Breast epithelium (tissue), 4 donors: ENCODE measurements around the gene RGS7. TPM values are rescaled to one million over a fixed set of nuclear protein-coding genes. Genes with fewer than 3 reads are reported as not detected.

Experiments
- DNase-seq, 2 donors: peaks; one replicate each; pipeline ENCODE4 v3.0.0-alpha.2; 2019; ENCODE audit warnings: low spot score in 2 of 2
- H3K27ac ChIP-seq, 2 donors: fragments of 200-600 bp; sonication (generic) in 1 of 2; one replicate each; pipeline ENCODE4 v1.5.1; 2016 to 2019; ENCODE audit warnings: mild to moderate bottlenecking in 1 of 2
- H3K27me3 ChIP-seq, 2 donors: fragments of 200-600 bp; sonication (generic) in 1 of 2; one replicate each; pipeline versions ENCODE4 v1.5.1 to v1.6.0; 2017 to 2019; ENCODE audit warnings: control low read depth in 1 of 2, mild to moderate bottlenecking in 1 of 2
- H3K36me3 ChIP-seq: fragments of 200-600 bp; one replicate; pipeline ENCODE4 v1.5.1; 2019
- H3K4me1 ChIP-seq, 2 donors: fragments of 200-600 bp; sonication (generic); one replicate each; pipeline ENCODE4 v1.5.1; 2016 to 2019; ENCODE audit warnings: control low read depth in 1 of 2
- H3K4me3 ChIP-seq, 3 donors: fragments of 200-600 bp; sonication (generic); 1 replicate in 2 of 3; 2 replicates in 1 of 3; pipeline ENCODE4 v1.5.1; 2016 to 2019; ENCODE audit warnings: mild to moderate bottlenecking in 3 of 3, moderate library complexity in 2 of 3
- H3K9me3 ChIP-seq, 2 donors: fragments of 200-600 bp; sonication (generic) in 1 of 2; one replicate each; pipeline ENCODE4 v1.5.1; 2016 to 2019; ENCODE audit warnings: control low read depth in 1 of 2
- CTCF ChIP-seq, 3 donors: fragments of 450-650 bp; IDR thresholded peaks; one replicate each; pipeline ENCODE4 v1.5.1; 2016 to 2017; ENCODE audit warnings: antibody characterized with exemption in 3 of 3, mild to moderate bottlenecking in 3 of 3, moderate library complexity in 3 of 3
- POLR2A ChIP-seq: fragments of 450-650 bp; IDR thresholded peaks from one replicate; pipeline ENCODE4 v1.6.1; 2016; ENCODE audit warnings: antibody characterized with exemption, mild to moderate bottlenecking, moderate library complexity
- POLR2AphosphoS5 ChIP-seq, 3 donors: sonication (generic); formaldehyde crosslinking; IDR thresholded peaks; one replicate each; pipeline ENCODE4 v1.6.1; 2017; ENCODE audit warnings: antibody characterized with exemption in 3 of 3
- intact Hi-C: fragments of 100-400 bp; cut with DNase I; formaldehyde crosslinking; loops from one replicate; pipeline ENCODE4 v1.15.1; 2023; ENCODE audit warnings: low total_unique reads
- total RNA-seq, 3 donors: library from RNA; depleted of rRNA; stranded (reverse); fragments of >200 nt; gene quantifications; one replicate each; pipeline ENCODE4 v1.1.0, GENCODE V29; 2016

Gene RGS7
- total RNA-seq, 3 donors from 2014 or later = 0.16 TPM; not detected in 2

DNA sequence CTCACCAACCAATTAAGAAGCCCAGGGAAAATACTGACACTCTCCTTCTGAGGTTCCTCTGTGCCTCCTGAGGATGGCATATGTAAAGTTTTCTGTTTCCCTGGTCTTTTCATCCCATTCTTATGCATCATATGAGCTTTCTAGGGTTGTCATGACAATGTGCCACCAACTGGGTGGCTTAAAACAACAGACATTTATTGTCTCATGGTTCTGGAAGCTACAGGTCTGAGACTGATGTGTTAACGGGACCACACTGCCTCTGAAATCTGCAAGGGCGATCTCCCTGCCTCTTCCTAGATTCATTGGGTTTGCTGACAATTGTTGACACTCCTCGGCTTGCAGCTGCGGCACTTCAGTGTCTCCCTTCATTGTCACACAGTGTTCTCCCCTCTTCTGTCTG lies 308.4 kb downstream of the RGS7 start:
- Histone ChIP-seq H3K36me3 (no peaks in the 10 kb centered on the region), H3K9me3 (no peaks in the 10 kb centered on the region), H3K27ac (no peak overlapping the region), H3K4me1 (no peaks in the 10 kb centered on the region), H3K4me3 (no peak overlapping the region), H3K27me3 (no peaks in the 10 kb centered on the region)
- intact Hi-C loops = no loop called here
- no peak for DNase-seq
- TF ChIP-seq POLR2AphosphoS5 (IDR thresholded peaks at IDR 0.05) (no peak), POLR2A (no peak), CTCF (IDR thresholded peaks at IDR 0.05) (no peak)

DNA sequence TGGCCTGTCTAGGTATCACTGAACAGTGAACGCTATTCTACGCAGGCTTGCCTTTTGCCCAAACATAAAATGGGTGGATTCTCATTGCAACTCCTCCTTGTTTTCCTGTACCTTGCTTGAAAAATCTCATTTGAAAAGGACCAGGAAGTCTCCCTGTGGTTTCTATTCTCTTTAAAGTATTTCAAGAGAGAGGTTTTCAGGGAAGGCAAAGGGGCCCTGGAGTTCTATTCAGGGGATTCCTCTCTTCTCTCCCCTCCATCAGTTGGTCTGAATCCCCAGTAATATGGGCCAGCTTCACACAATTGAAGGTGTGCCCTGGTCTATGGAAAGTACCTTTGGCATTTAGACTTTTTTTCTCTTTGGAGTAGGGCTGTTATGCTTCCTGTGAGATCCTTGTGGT lies 311.3 kb downstream of the RGS7 start:
- no peaks in the 10 kb centered on the region for H3K4me1 ChIP-seq
- DNase-seq = no peak
- H3K27ac ChIP-seq = no peak overlapping the region
- TF ChIP-seq POLR2AphosphoS5 (IDR thresholded peaks at IDR 0.05) (no peak), POLR2A (no peak), CTCF (IDR thresholded peaks at IDR 0.05) (no peak)
- intact Hi-C loops = no loop called here
- no peaks in the 10 kb centered on the region for H3K9me3 ChIP-seq
- no peaks in the 10 kb centered on the region for H3K27me3 ChIP-seq
- H3K36me3 ChIP-seq = no peaks in the 10 kb centered on the region
- H3K4me3 ChIP-seq = no peak overlapping the region

- H3K36me3 ChIP-seq = no peaks in the 10 kb centered on the region
- no peak overlapping the region for H3K27ac ChIP-seq
- H3K27me3 ChIP-seq = no peaks in the 10 kb centered on the region
- H3K4me1 ChIP-seq = no peaks in the 10 kb centered on the region
- H3K4me3 ChIP-seq = no peak overlapping the region
- DNase-seq = no peak
- no peak for TF ChIP-seq CTCF (IDR thresholded peaks at IDR 0.05)
- no peak for TF ChIP-seq POLR2AphosphoS5 (IDR thresholded peaks at IDR 0.05)
- TF ChIP-seq POLR2A = no peak
- intact Hi-C loops = no loop called here
- H3K9me3 ChIP-seq = no peaks in the 10 kb centered on the region
These were observed 322.6 kb downstream of the RGS7 start for GRCh38 chr1:241034203-241034936.

DNA sequence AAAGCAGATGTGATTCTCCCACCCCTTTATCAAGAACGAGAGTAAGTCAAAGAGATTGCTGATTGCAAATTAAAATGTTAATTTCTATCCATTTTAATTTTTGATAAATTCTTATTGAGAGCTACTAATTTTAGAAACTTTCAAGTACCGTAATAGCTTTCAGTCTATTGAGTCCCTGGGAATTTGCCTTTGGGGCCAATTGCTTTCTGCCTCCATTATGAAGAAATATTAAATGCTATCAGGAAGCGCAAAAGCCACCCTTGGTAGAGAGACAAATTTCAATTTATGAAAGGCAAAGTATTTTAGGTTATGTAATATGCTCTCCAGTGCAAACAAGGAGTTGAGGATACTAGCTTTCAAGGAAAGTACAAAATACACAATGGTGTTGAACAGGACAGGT lies 332.2 kb downstream of the RGS7 start:
- Histone ChIP-seq H3K4me3 (no peak overlapping the region), H3K4me1 (no peaks in the 10 kb centered on the region), H3K27ac (no peak overlapping the region), H3K9me3 (no peaks in the 10 kb centered on the region), H3K27me3 (no peaks in the 10 kb centered on the region), H3K36me3 (no peaks in the 10 kb centered on the region)
- intact Hi-C loops = no loop called here
- no peak for DNase-seq
- TF ChIP-seq CTCF (IDR thresholded peaks at IDR 0.05) (no peak), POLR2AphosphoS5 (IDR thresholded peaks at IDR 0.05) (no peak), POLR2A (no peak)

- TF ChIP-seq CTCF (IDR thresholded peaks at IDR 0.05) (no peak), POLR2AphosphoS5 (IDR thresholded peaks at IDR 0.05) (no peak)
- intact Hi-C loops = no loop called here
These were observed 334.6 kb downstream of the RGS7 start for GRCh38 chr1:241022366-241022765.

More at GRCh38 chr1:241022366-241022765, 334.6 kb downstream of the RGS7 start:
- no peaks in the 10 kb centered on the region for H3K36me3 ChIP-seq
- no peaks in the 10 kb centered on the region for H3K27me3 ChIP-seq
- H3K4me3 ChIP-seq = no peak overlapping the region
- H3K4me1 ChIP-seq = no peaks in the 10 kb centered on the region
- peaks cover 0 to 9% of the 10 kb centered on the region in 2 donors for H3K9me3 ChIP-seq
- DNase-seq = no peak
- H3K27ac ChIP-seq = no peak overlapping the region
